ENCODE data around the gene RTL1. TPM values are rescaled to one million over a fixed set of nuclear protein-coding genes. Genes with fewer than 3 reads are reported as not detected.

Gene RTL1
- total and polyA plus RNA-seq, 4 experiments from 2014 or later, result not detected

DNA sequence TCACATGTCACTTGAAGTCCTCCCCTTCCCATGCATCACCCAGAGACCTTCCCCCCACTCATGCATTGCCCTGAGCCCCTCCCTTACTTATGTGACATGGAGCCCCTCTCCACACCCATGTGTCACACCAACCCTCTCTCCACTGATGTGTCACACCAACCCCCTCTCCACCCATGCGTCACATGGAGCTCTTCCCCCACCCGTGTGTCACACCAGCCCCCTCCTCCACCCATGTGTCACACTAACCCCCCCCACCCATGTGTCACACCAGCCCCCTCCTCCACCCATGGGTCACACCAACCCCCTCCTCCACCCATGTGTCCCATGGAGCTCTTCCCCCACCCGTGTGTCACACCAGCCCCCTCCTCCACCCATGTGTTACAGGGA is 30.4 kb downstream of the RTL1 start:
- H3K4me3 ChIP-seq (ENCODE audit: low read length in 2 of 2), result no peak overlapping the region
- intact Hi-C loops (cut with micrococcal nuclease), result no loop called here
- peaks cover 0 to 6% of the 10 kb centered on the region in 2 donors for H3K27me3 Mint-ChIP-seq
- no peak for DNase-seq
- no peaks in the 10 kb centered on the region for H3K4me1 ChIP-seq (ENCODE audit: insufficient read depth, low read length)
- H3K36me3 ChIP-seq (ENCODE audit: insufficient read depth, low read length), result no peaks in the 10 kb centered on the region
- peaks cover 0 to 7% (median 0%) of the 10 kb centered on the region in 4 donors for H3K4me1 Mint-ChIP-seq
- H3K9me3 ChIP-seq (ENCODE audit: control insufficient read depth in 1 of 2, low read length in 2 of 2), result no peaks in the 10 kb centered on the region
- no peak overlapping the region for H3K4me3 Mint-ChIP-seq
- peak overlapping the region in 1 of 7 donors; percentile 9 for H3K27ac Mint-ChIP-seq
- no peak overlapping the region for H3K27ac ChIP-seq (ENCODE audit: low read depth, low read length)
- H3K36me3 Mint-ChIP-seq, result no peaks in the 10 kb centered on the region
- POLR2A ChIA-PET (ENCODE audit: partially characterized antibody), result no interaction called here
- CTCF ChIA-PET (ENCODE audit: partially characterized antibody), result no interaction called here
- no peaks in the 10 kb centered on the region for H3K27me3 ChIP-seq (ENCODE audit: insufficient read depth, low read length)
- peaks cover 0 to 2% (median 0%) of the 10 kb centered on the region in 8 donors for H3K9me3 Mint-ChIP-seq

DNA sequence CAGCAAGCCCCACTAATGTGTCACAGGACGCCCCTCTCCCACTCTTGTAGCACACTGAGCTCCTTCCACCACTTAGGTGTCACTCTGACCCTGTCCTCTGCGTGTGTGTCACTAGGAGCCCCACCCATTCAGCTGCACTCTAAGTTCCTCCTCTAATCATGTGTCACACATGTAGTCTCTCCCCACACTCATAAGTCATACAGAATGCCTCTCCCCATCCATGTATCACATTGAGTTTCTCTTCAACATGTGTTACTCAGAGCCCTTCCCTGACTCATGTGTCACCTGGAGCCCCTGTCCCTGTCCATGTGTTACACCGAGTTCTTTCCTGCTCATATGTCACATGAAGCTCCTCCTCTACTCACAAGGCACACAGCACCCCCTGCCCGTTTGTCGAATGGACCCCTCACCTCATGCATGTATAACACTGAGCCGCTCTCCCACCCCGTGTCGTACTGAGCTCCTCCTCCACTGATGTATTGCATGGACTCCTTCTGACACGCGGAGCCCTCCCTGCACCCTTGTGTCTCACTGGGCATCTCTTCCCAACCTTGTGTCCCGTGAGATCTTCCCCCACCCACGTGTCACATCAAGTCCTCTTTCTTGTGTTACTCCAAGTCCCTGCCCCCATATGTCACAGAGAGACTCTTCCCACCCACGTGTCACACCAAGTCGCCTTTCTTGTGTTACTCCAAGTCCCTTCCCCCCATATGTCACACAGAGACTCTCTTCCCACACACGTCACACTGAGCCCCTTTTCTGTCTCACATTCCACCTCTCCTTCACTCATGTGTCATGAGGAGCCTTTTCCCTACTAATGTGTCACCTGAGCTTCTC is 31.0 kb downstream of the RTL1 start:
- H3K27ac Mint-ChIP-seq, result peak overlapping the region in 1 of 7 donors; percentile 9
- intact Hi-C loops (cut with micrococcal nuclease), result no loop called here
- H3K27ac ChIP-seq (ENCODE audit: low read depth, low read length), result no peak overlapping the region
- CTCF ChIA-PET (ENCODE audit: partially characterized antibody), result no interaction called here
- POLR2A ChIA-PET (ENCODE audit: partially characterized antibody), result no interaction called here
- peaks cover 0 to 7% (median 0%) of the 10 kb centered on the region in 4 donors for H3K4me1 Mint-ChIP-seq
- DNase-seq, result no peak
- no peaks in the 10 kb centered on the region for H3K27me3 ChIP-seq (ENCODE audit: insufficient read depth, low read length)
- no peak overlapping the region for H3K4me3 Mint-ChIP-seq
- no peaks in the 10 kb centered on the region for H3K36me3 ChIP-seq (ENCODE audit: insufficient read depth, low read length)
- H3K4me1 ChIP-seq (ENCODE audit: insufficient read depth, low read length), result no peaks in the 10 kb centered on the region
- no peaks in the 10 kb centered on the region for H3K9me3 ChIP-seq (ENCODE audit: control insufficient read depth in 1 of 2, low read length in 2 of 2)
- H3K36me3 Mint-ChIP-seq, result no peaks in the 10 kb centered on the region
- H3K27me3 Mint-ChIP-seq, result peaks cover 0 to 4% of the 10 kb centered on the region in 2 donors
- H3K9me3 Mint-ChIP-seq, result peaks cover 0 to 2% (median 0%) of the 10 kb centered on the region in 8 donors
- H3K4me3 ChIP-seq (ENCODE audit: low read length in 2 of 2), result no peak overlapping the region

DNA sequence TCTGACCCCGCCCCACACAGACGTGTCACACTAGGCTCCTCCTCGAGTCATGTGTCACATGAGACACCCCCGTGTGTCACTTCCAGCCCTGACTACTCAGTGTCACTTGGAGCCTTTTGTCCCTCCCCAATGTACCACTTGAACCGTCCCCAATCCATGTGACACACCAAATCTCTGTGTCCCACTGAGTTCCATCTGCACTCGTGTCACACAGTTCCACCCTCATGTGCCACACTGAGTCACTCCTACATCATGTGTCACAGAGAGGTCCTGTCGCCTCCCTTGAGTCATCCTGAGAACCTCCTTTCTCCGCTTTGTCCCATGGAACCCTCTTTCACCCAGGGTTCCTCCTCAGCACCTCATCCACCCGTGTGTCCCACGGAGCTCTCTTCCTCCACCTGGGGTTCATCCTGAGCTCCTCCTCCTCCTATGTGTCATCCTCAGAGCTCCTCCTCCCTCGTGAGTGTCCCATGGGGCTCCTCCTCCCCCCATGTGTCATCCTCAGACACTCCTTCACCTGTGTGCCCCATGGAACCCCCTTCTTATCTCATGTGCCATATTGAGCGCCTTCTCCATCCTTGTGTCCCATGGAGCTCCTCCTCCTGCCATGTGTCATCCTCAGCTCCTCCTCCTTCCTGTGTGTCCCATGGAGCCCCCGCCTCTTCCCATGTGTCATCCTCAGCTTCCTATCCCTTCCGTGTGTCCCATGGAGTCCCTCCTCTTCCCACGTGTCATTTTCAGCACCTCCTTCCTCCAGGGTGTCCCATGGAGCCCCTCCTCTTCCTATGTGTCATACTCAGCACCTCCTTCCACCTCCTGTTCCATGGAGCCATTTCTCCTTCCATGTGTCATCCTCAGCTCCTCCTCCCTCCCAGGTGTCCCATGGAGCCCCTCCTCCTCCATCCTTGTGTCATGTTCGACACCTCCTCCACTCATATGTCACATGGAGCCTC is 32.0 kb downstream of the RTL1 start:
- Histone ChIP-seq H3K27me3 (ENCODE audit: insufficient read depth, low read length) (no peaks in the 10 kb centered on the region), H3K9me3 (ENCODE audit: control insufficient read depth in 1 of 2, low read length in 2 of 2) (no peaks in the 10 kb centered on the region), H3K27ac (ENCODE audit: low read depth, low read length) (no peak overlapping the region), H3K4me1 (ENCODE audit: insufficient read depth, low read length) (no peaks in the 10 kb centered on the region), H3K4me3 (ENCODE audit: low read length in 2 of 2) (no peak overlapping the region), H3K36me3 (ENCODE audit: insufficient read depth, low read length) (no peaks in the 10 kb centered on the region)
- CTCF ChIA-PET (ENCODE audit: partially characterized antibody), result no interaction called here
- no peaks in the 10 kb centered on the region for H3K36me3 Mint-ChIP-seq
- POLR2A ChIA-PET (ENCODE audit: partially characterized antibody), result no interaction called here
- H3K9me3 Mint-ChIP-seq, result peaks cover 0 to 2% (median 0%) of the 10 kb centered on the region in 8 donors
- peak overlapping the region in 1 of 7 donors; percentile 59 for H3K27ac Mint-ChIP-seq
- intact Hi-C loops (cut with micrococcal nuclease), result no loop called here
- no peak for DNase-seq
- H3K4me1 Mint-ChIP-seq, result peaks cover 0 to 7% (median 0%) of the 10 kb centered on the region in 4 donors
- H3K27me3 Mint-ChIP-seq, result peaks cover 0 to 3% of the 10 kb centered on the region in 2 donors
- H3K4me3 Mint-ChIP-seq, result no peak overlapping the region

DNA sequence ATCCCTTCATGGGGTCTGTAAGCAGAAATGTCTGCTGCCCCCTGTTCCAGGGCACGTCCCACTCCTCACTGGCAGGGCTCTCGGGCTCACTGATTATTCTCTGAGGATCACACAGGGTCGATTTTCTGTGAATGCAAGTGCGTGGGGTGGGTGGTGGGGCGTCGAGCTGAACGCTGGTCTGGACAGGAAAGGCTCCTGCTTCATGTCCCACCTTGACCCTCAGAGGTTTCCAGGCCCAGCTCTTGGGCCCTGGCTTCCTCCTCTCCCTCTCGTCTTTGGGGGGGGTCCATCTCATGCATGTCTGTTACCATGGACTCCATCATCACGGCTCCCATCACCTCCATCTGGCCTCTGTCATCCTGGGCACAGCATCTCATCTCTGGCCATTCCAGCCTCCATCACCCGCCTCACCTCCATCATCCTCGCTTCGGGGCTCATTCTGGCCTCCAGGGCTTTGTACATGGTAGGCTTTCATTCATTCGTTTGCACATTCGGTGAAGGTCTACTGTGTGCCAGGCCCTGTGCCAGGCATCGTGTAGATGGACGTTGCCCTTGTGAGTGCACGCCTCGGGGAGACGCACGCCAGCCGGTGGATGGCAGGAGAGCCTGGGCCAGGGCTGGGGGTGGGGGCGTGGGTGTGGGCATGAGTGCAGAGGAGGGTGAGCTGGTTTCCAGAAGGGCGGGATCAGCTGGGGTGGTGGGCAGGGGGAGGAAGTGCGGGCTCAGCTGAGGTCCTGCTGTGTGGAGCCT is 34.7 kb downstream of the RTL1 start:
- H3K27me3 ChIP-seq (ENCODE audit: insufficient read depth, low read length), result no peaks in the 10 kb centered on the region
- Mint-ChIP-seq H3K9me3 (peaks cover 0 to 2% (median 0%) of the 10 kb centered on the region in 8 donors), H3K4me1 (peaks cover 0 to 7% (median 0%) of the 10 kb centered on the region in 4 donors), H3K36me3 (no peaks in the 10 kb centered on the region), H3K27ac (peak overlapping the region in 1 of 7 donors; percentile 10), H3K4me3 (no peak overlapping the region), H3K27me3 (peaks cover 0 to 3% of the 10 kb centered on the region in 2 donors)
- ChIA-PET CTCF (ENCODE audit: partially characterized antibody) (no interaction called here), POLR2A (ENCODE audit: partially characterized antibody) (no interaction called here)
- intact Hi-C loops (cut with micrococcal nuclease), result no loop called here
- H3K4me1 ChIP-seq (ENCODE audit: insufficient read depth, low read length), result no peaks in the 10 kb centered on the region
- no peaks in the 10 kb centered on the region for H3K9me3 ChIP-seq (ENCODE audit: control insufficient read depth in 1 of 2, low read length in 2 of 2)
- H3K4me3 ChIP-seq (ENCODE audit: low read length in 2 of 2), result no peak overlapping the region
- H3K27ac ChIP-seq (ENCODE audit: low read depth, low read length), result no peak overlapping the region
- DNase-seq, result no peak
- H3K36me3 ChIP-seq (ENCODE audit: insufficient read depth, low read length), result no peaks in the 10 kb centered on the region

GRCh38 chr14:100867631-100868315 is 35.7 kb downstream of the RTL1 start:
- Histone ChIP-seq H3K36me3 (ENCODE audit: insufficient read depth, low read length) (no peaks in the 10 kb centered on the region), H3K27me3 (ENCODE audit: insufficient read depth, low read length) (no peaks in the 10 kb centered on the region), H3K4me1 (ENCODE audit: insufficient read depth, low read length) (no peaks in the 10 kb centered on the region), H3K9me3 (ENCODE audit: control insufficient read depth in 1 of 2, low read length in 2 of 2) (no peaks in the 10 kb centered on the region), H3K27ac (ENCODE audit: low read depth, low read length) (no peak overlapping the region), H3K4me3 (ENCODE audit: low read length in 2 of 2) (no peak overlapping the region)
- POLR2A ChIA-PET (ENCODE audit: partially characterized antibody), result no interaction called here
- Mint-ChIP-seq H3K4me1 (peaks cover 0 to 6% (median 0%) of the 10 kb centered on the region in 4 donors), H3K27me3 (peaks cover 0 to 3% of the 10 kb centered on the region in 2 donors), H3K9me3 (no peaks in the 10 kb centered on the region), H3K27ac (no peak overlapping the region), H3K4me3 (no peak overlapping the region), H3K36me3 (no peaks in the 10 kb centered on the region)
- intact Hi-C loops (cut with micrococcal nuclease), result no loop called here
- no peak for DNase-seq
- CTCF ChIA-PET (ENCODE audit: partially characterized antibody), result no interaction called here

- Histone ChIP-seq H3K4me3 (ENCODE audit: low read length in 2 of 2) (no peak overlapping the region), H3K36me3 (ENCODE audit: insufficient read depth, low read length) (no peaks in the 10 kb centered on the region), H3K9me3 (ENCODE audit: control insufficient read depth in 1 of 2, low read length in 2 of 2) (no peaks in the 10 kb centered on the region), H3K27me3 (ENCODE audit: insufficient read depth, low read length) (no peaks in the 10 kb centered on the region), H3K27ac (ENCODE audit: low read depth, low read length) (no peak overlapping the region), H3K4me1 (ENCODE audit: insufficient read depth, low read length) (no peaks in the 10 kb centered on the region)
- intact Hi-C loops (cut with micrococcal nuclease), result no loop called here
- Mint-ChIP-seq H3K36me3 (no peaks in the 10 kb centered on the region), H3K9me3 (no peaks in the 10 kb centered on the region), H3K4me3 (no peak overlapping the region), H3K27me3 (peaks cover 0 to 3% of the 10 kb centered on the region in 2 donors), H3K27ac (no peak overlapping the region), H3K4me1 (no peaks in the 10 kb centered on the region)
- ChIA-PET CTCF (ENCODE audit: partially characterized antibody) (no interaction called here), POLR2A (ENCODE audit: partially characterized antibody) (no interaction called here)
- DNase-seq, result no peak
Observed at GRCh38 chr14:100866666-100867630, 36.6 kb downstream of the RTL1 start.
